CD4-positive, alpha-beta memory T cell (primary cell): ENCODE results near the gene TUBGCP3. TPM values are rescaled to one million over a fixed set of nuclear protein-coding genes. Genes with fewer than 3 reads are reported as not detected.

Experiments
- CTCF ChIA-PET: fragments of 350-600 bp; sonication (Branson Sonifier 250); formaldehyde crosslinking; loops from one replicate; lab custom pipeline; 2021; ENCODE audit warnings: inconsistent platforms; ENCODE audit not compliant: partially characterized antibody; lab: Charles Lee
- POLR2A ChIA-PET: fragments of 350-600 bp; sonication (Branson Sonifier 250); formaldehyde crosslinking; loops from one replicate; lab custom pipeline; 2021; ENCODE audit not compliant: partially characterized antibody; lab: Charles Lee
- DNase-seq, 5 donors: peaks; one replicate each; pipeline versions ENCODE4 v3.0.0 to v3.0.0-alpha.2; 2020 to 2022; ENCODE audit warnings: mixed read lengths in 1 of 5
- H3K27ac ChIP-seq: one replicate; pipeline ENCODE4 v1.7.0; 2013; ENCODE audit warnings: low read depth, low read length
- H3K27me3 ChIP-seq: 2 replicates; pipeline ENCODE4 v1.7.0; 2013; ENCODE audit warnings: mild to moderate bottlenecking, low read length, moderate library complexity; ENCODE audit not compliant: insufficient read depth
- H3K36me3 ChIP-seq: 2 replicates; pipeline ENCODE4 v1.7.0; 2013; ENCODE audit warnings: mild to moderate bottlenecking, low read length, moderate library complexity; ENCODE audit not compliant: insufficient read depth
- H3K4me1 ChIP-seq: 2 replicates; pipeline ENCODE4 v1.7.0; 2013; ENCODE audit warnings: mild to moderate bottlenecking, low read length, moderate library complexity; ENCODE audit not compliant: insufficient read depth
- H3K4me3 ChIP-seq, 2 donors: one replicate each; pipeline ENCODE4 v1.7.0; 2013; ENCODE audit warnings: low read length in 2 of 2, mild to moderate bottlenecking in 1 of 2
- H3K9me3 ChIP-seq, 2 donors: one replicate each; pipeline ENCODE4 v1.7.0; 2013; ENCODE audit warnings: low read length in 2 of 2, control low read depth in 1 of 2; ENCODE audit not compliant: control insufficient read depth in 1 of 2
- H3K27ac Mint-ChIP-seq, 7 donors: one replicate each; pipeline ENCODE4 v1.8.0; 2020 to 2021; ENCODE audit warnings: mixed read lengths in 7 of 7, mild to moderate bottlenecking in 6 of 7, inconsistent platforms in 3 of 7, moderate library complexity in 3 of 7
- H3K27me3 Mint-ChIP-seq, 2 donors: one replicate each; pipeline ENCODE4 v1.8.0; 2020 to 2021; ENCODE audit warnings: mixed read lengths in 2 of 2
- H3K36me3 Mint-ChIP-seq, 2 donors: one replicate each; pipeline ENCODE4 v1.8.0; 2020 to 2021; ENCODE audit warnings: mixed read lengths in 2 of 2, inconsistent platforms in 1 of 2, mild to moderate bottlenecking in 1 of 2
- H3K4me1 Mint-ChIP-seq, 4 donors: one replicate each; pipeline ENCODE4 v1.8.0; 2020 to 2021; ENCODE audit warnings: mixed read lengths in 4 of 4, mild to moderate bottlenecking in 1 of 4
- H3K4me3 Mint-ChIP-seq, 8 donors: one replicate each; pipeline ENCODE4 v1.8.0; 2020 to 2021; ENCODE audit warnings: mixed read lengths in 8 of 8, mild to moderate bottlenecking in 7 of 8, moderate library complexity in 6 of 8, inconsistent platforms in 3 of 8
- H3K9me3 Mint-ChIP-seq, 8 donors: one replicate each; pipeline ENCODE4 v1.8.0; 2020 to 2021; ENCODE audit warnings: mixed read lengths in 8 of 8, mild to moderate bottlenecking in 5 of 8, inconsistent platforms in 3 of 8, moderate library complexity in 1 of 8
- intact Hi-C: fragments of 100-400 bp; cut with micrococcal nuclease; formaldehyde crosslinking; loops from one replicate; pipeline ENCODE4 v1.15.1; 2023
- polyA plus RNA-seq, 2 donors: library from polyadenylated mRNA; unstranded; fragments of 300-500 nt; fragmentation: Illumina TruSeq; gene quantifications; one replicate each; pipeline ENCODE4 v1.2.3, GENCODE V29; 2021
- total RNA-seq, 2 experiments: library from RNA; stranded (reverse); gene quantifications; one replicate each; pipeline ENCODE4 v1.2.3, GENCODE V29; 2021

Gene TUBGCP3
- total and polyA plus RNA-seq, 4 experiments from 2014 or later = 13.1 to 43.7 (median 29.1) TPM

GRCh38 chr13:112616586-112617362 lies 28.8 kb upstream of the TUBGCP3 start:
- DNase-seq = peak in 1 of 5 donors; percentile 5
- no peaks in the 10 kb centered on the region for H3K27me3 ChIP-seq
- no peaks in the 10 kb centered on the region for H3K36me3 Mint-ChIP-seq
- H3K4me3 ChIP-seq = no peak overlapping the region
- H3K27ac ChIP-seq = no peak overlapping the region
- H3K9me3 ChIP-seq = no peaks in the 10 kb centered on the region
- POLR2A ChIA-PET = no interaction called here
- intact Hi-C loops = no loop called here
- H3K27ac Mint-ChIP-seq = peak overlapping the region in 1 of 7 donors; percentile 57
- no peak overlapping the region for H3K4me3 Mint-ChIP-seq
- H3K27me3 Mint-ChIP-seq = peaks cover 15 to 16% of the 10 kb centered on the region in 2 donors
- no peaks in the 10 kb centered on the region for H3K4me1 Mint-ChIP-seq
- H3K9me3 Mint-ChIP-seq = no peaks in the 10 kb centered on the region
- H3K4me1 ChIP-seq = no peaks in the 10 kb centered on the region
- H3K36me3 ChIP-seq = no peaks in the 10 kb centered on the region
- CTCF ChIA-PET = interaction anchor here (2.7 kb wide), 1 partner anchor 10 kb away, joined by 10 read pairs; no protein-coding TSS in a partner anchor

DNA sequence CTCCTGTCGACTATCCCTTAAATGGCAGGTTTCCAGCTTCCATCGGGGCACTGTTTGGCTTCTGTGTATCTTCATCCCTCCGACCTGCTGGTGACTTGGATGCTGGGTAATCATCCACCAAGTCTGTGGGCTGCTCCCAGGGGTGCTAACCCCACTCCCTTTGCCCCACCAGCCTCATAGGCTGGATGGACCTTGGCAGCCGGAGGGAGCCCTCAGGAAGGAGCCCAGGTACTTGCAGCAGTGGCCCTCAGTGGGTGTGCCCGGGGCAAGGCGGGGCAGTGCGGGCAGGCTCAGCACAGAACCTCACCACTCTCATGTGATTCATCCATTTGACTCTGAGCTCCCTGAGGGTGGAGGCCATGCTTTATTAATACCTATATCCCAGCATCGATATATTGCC lies 27.4 kb upstream of the TUBGCP3 start:
- Histone ChIP-seq H3K9me3 (no peaks in the 10 kb centered on the region), H3K36me3 (no peaks in the 10 kb centered on the region), H3K27ac (no peak overlapping the region), H3K27me3 (no peaks in the 10 kb centered on the region), H3K4me3 (no peak overlapping the region), H3K4me1 (no peaks in the 10 kb centered on the region)
- Mint-ChIP-seq H3K4me1 (no peaks in the 10 kb centered on the region), H3K36me3 (no peaks in the 10 kb centered on the region), H3K27me3 (peaks cover 18 to 19% of the 10 kb centered on the region in 2 donors), H3K27ac (no peak overlapping the region), H3K9me3 (no peaks in the 10 kb centered on the region), H3K4me3 (no peak overlapping the region)
- intact Hi-C loops = no loop called here
- DNase-seq = no peak
- ChIA-PET POLR2A (no interaction called here), CTCF (interaction anchor here (1.2 to 2.7 kb wide), 3 partner anchors 9 to 25 kb away, joined by 3 to 10 read pairs (median 3); no protein-coding TSS in a partner anchor)

DNA sequence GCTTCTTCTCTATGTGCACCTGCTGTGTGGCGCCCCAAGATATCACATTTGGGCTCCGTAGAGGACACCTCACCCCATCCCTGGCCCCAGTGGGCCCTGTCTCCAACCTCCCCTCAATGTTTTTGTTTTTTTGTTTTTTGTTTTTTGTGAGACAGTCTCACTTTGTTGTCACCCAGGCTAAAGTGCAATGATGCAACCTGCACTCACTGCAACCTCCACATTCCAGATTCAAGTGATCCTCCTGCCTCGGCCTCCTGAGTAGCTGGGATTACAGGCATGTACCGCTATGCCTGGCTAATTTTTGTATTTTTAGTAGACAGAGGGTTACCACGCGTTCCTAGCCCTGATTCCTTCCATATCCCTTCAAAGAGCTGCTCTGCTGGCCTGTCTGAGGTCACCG lies 26.9 kb upstream of the TUBGCP3 start:
- Mint-ChIP-seq H3K4me3 (no peak overlapping the region), H3K36me3 (no peaks in the 10 kb centered on the region), H3K9me3 (no peaks in the 10 kb centered on the region), H3K27me3 (peaks cover 17 to 18% of the 10 kb centered on the region in 2 donors), H3K4me1 (no peaks in the 10 kb centered on the region), H3K27ac (no peak overlapping the region)
- no peaks in the 10 kb centered on the region for H3K9me3 ChIP-seq
- ChIA-PET CTCF (interaction anchor here (1.2 to 2.7 kb wide), 3 partner anchors 8 to 25 kb away, joined by 3 to 10 read pairs (median 3); no protein-coding TSS in a partner anchor), POLR2A (no interaction called here)
- no peak for DNase-seq
- no peaks in the 10 kb centered on the region for H3K36me3 ChIP-seq
- no peak overlapping the region for H3K4me3 ChIP-seq
- H3K27ac ChIP-seq = no peak overlapping the region
- no peaks in the 10 kb centered on the region for H3K4me1 ChIP-seq
- intact Hi-C loops = no loop called here
- no peaks in the 10 kb centered on the region for H3K27me3 ChIP-seq

DNA sequence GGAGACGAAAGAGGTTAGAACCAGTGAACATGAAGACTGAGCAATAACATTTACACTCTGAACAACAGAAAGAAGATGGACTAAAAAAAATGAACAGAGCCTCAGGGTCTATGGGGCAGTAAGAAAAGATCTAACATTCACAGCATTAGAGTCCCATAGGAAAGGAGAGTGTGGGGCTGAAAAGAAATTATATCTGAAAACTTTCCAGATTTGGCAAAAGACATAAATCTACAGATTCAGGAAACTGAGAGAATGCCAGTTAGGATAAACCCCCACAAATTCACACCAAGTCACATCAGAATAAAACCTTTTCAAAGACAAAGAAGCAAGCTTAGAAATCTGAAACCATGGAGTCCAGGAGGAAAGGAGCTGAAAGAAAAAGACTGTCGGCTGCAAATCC lies 20.3 kb upstream of the TUBGCP3 start:
- no peaks in the 10 kb centered on the region for H3K36me3 Mint-ChIP-seq
- peaks cover 4% of the 10 kb centered on the region for H3K4me1 ChIP-seq
- CTCF ChIA-PET = interaction anchor here (0.7 to 5.1 kb wide), 6 partner anchors 7 to 1133 kb away, joined by 3 to 29 read pairs (median 6); no protein-coding TSS in a partner anchor
- POLR2A ChIA-PET = no interaction called here
- H3K27ac Mint-ChIP-seq = no peak overlapping the region
- no peak for DNase-seq
- H3K27me3 ChIP-seq = peaks cover 3% of the 10 kb centered on the region
- H3K9me3 Mint-ChIP-seq = no peaks in the 10 kb centered on the region
- peaks cover 12 to 16% of the 10 kb centered on the region in 2 donors for H3K27me3 Mint-ChIP-seq
- H3K36me3 ChIP-seq = no peaks in the 10 kb centered on the region
- intact Hi-C loops = loop anchor here (10.0 kb wide), 2 partner anchors 83 to 1543 kb away; no protein-coding TSS in a partner anchor
- no peaks in the 10 kb centered on the region for H3K9me3 ChIP-seq
- H3K4me3 Mint-ChIP-seq = no peak overlapping the region
- no peak overlapping the region for H3K4me3 ChIP-seq
- H3K4me1 Mint-ChIP-seq = peaks cover 5 to 13% (median 9%) of the 10 kb centered on the region in 4 donors
- no peak overlapping the region for H3K27ac ChIP-seq

GRCh38 chr13:112606109-112607001 lies 18.4 kb upstream of the TUBGCP3 start:
- CTCF ChIA-PET = interaction anchor here (0.7 to 5.1 kb wide), 18 partner anchors 9 to 1537 kb away, joined by 3 to 29 read pairs (median 4); no protein-coding TSS in a partner anchor
- Histone ChIP-seq H3K27me3 (peaks cover 3% of the 10 kb centered on the region), H3K36me3 (no peaks in the 10 kb centered on the region), H3K9me3 (no peaks in the 10 kb centered on the region), H3K27ac (no peak overlapping the region), H3K4me1 (peaks cover 4% of the 10 kb centered on the region), H3K4me3 (peak overlapping the region in 1 of 2 donors; percentile 45)
- H3K9me3 Mint-ChIP-seq = no peaks in the 10 kb centered on the region
- POLR2A ChIA-PET = no interaction called here
- H3K36me3 Mint-ChIP-seq = no peaks in the 10 kb centered on the region
- peak; percentile 75 to 83 (median 76) for DNase-seq
- H3K4me3 Mint-ChIP-seq = peak overlapping the region; percentile 75 to 90 (median 82)
- H3K4me1 Mint-ChIP-seq = peaks cover 5 to 13% (median 9%) of the 10 kb centered on the region in 4 donors
- intact Hi-C loops = loop anchor here (1.0 to 10.0 kb wide), 3 partner anchors 18 to 1542 kb away; partner anchors contain the start of gene TUBGCP3
- peaks cover 14 to 18% of the 10 kb centered on the region in 2 donors for H3K27me3 Mint-ChIP-seq
- H3K27ac Mint-ChIP-seq = peak overlapping the region in 3 of 7 donors; percentile 7 to 80 (median 38)

GRCh38 chr13:112605531-112605990 lies 17.6 kb upstream of the TUBGCP3 start:
- Mint-ChIP-seq H3K27me3 (peaks cover 14 to 17% of the 10 kb centered on the region in 2 donors), H3K4me3 (peak overlapping the region; percentile 75 to 90 (median 82)), H3K9me3 (no peaks in the 10 kb centered on the region), H3K27ac (no peak overlapping the region), H3K36me3 (no peaks in the 10 kb centered on the region), H3K4me1 (peaks cover 5 to 13% (median 9%) of the 10 kb centered on the region in 4 donors)
- POLR2A ChIA-PET = no interaction called here
- DNase-seq = no peak
- peaks cover 3% of the 10 kb centered on the region for H3K27me3 ChIP-seq
- no peaks in the 10 kb centered on the region for H3K36me3 ChIP-seq
- no peak overlapping the region for H3K27ac ChIP-seq
- no peaks in the 10 kb centered on the region for H3K9me3 ChIP-seq
- no peak overlapping the region for H3K4me3 ChIP-seq
- intact Hi-C loops = loop anchor here (10.0 kb wide), 2 partner anchors 81 to 1541 kb away; no protein-coding TSS in a partner anchor
- peaks cover 4% of the 10 kb centered on the region for H3K4me1 ChIP-seq
- CTCF ChIA-PET = interaction anchor here (0.7 to 5.1 kb wide), 14 partner anchors 10 to 1537 kb away, joined by 3 to 29 read pairs (median 4); no protein-coding TSS in a partner anchor
